HG02970 (cell line): ENCODE measurements around the gene LMX1A.

Experiments used
- ATAC-seq: cut with Tn5 transposase; IDR thresholded peaks from one replicate; pipeline ENCODE4 v1.9.1; 2021; ENCODE audit warnings: mild to moderate bottlenecking, moderate library complexity, moderate number of reproducible peaks; ENCODE audit not compliant: unreplicated experiment, low FRiP score

LMX1A gene

GRCh38 chr1:165328136-165328535 is 28.4 kb downstream of the LMX1A start:
- no peak for ATAC-seq

- ATAC-seq = no peak
Observed at GRCh38 chr1:165327538-165327937, 29.0 kb downstream of the LMX1A start.

DNA sequence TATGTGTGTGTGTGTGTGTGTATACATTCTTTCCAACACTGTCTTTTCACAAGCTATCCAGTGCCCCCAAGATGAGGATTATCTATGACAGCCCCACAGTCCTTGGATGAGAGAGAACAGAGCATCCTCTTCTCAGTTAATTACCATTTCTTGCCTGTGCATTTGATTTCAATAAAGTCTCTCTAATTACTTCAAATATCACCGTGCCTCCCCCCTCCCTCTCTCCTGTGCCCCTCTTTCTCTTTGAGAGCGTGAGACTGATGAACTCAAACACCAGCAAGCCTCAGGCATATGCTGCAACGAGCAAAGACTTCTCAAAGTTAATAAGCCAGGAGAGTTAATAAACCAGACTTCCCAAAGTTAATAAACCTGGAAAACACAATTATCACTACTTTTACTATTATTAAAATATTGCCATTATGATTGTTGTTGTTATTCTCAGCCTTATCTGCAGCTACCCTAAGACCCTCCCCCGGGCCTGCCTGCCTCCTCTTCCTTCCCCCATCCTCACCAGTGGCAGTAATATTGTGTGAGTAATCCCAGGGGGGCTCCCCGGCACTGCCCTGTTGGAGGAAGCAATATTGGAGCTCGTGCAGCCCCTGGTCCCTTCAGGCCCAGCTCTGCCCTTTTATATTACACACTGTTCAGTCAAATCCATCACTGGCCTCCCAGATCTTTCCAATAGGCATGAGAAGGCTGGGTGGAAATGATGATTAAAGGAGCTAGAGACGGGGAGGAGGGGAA is 30.9 kb downstream of the LMX1A start:
- no peak for ATAC-seq

DNA sequence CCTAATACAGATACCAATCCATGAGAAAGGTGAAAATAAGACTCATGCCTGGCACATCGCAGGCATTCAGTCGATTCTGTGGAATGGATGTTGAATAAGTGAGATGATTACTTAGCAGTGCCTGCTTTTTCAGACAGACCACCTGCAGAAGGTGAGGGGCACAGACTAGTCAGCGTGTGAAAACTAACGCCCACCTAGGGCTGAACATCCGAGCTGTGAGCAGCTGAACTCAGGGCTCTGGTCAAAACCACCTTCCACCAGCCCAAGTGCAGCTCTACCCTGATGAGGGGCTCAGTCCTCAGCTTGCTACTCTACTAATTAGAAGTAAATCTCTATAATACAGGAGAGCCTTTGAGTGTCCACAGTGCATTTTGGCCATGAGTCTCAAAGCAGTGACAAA is 32.5 kb downstream of the LMX1A start:
- no peak for ATAC-seq

GRCh38 chr1:165317612-165318011 is 38.9 kb downstream of the LMX1A start:
- ATAC-seq = no peak

GRCh38 chr1:165316153-165316772 is 40.3 kb downstream of the LMX1A start:
- ATAC-seq = no peak

- no peak for ATAC-seq
Observed at GRCh38 chr1:165315481-165315880, 41.0 kb downstream of the LMX1A start.

DNA sequence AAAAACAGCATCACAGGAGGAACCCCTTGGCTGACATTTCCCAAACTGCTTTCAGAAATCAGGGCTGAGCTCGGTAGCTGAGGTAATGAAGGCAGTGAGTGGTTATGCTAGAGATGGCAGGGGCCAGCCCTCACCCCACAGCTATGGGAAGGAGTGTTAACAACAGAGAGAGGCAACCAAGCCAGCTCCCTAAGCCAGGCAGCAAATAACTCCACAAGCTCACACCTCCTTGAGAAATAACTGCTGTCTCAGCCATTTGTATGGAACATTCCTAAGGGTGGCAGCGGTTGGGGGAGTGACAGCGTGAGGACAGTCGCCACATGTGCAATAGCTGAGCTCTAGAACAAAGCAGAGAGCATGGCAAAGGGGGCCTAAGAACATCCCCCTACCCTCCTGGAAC is 42.6 kb downstream of the LMX1A start:
- no peak for ATAC-seq

GRCh38 chr1:165312591-165312990 is 43.9 kb downstream of the LMX1A start:
- ATAC-seq = no peak

GRCh38 chr1:165306543-165307434 is 49.7 kb downstream of the LMX1A start:
- ATAC-seq = no peak

- no peak for ATAC-seq
Observed at GRCh38 chr1:165303386-165303785, 53.1 kb downstream of the LMX1A start.

DNA sequence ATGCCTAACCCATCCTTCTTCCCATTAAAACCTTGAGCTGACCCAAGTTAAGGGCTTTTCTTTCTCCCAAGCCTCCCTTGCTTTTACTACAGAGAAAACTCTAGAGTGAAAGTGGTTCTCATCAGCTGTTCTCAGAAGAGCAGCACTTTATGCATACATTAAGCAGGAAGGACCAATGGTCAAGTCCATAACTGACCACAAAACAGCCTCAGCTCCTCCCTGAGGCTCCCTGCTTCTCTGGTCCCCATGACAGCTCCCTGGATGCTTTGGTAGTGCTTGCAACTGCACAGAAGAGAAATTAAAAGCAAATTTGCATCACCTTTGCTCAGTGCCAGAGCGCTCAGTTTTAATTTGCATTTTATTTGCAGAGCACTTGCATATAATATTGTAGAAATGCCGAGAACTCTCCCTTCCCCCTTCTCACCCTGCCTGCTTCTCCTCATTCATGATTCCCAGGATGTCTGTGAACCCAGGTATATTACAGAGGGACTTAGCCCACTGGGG is 56.1 kb downstream of the LMX1A start:
- ATAC-seq = no peak

GRCh38 chr1:165298203-165298820 is 58.2 kb downstream of the LMX1A start:
- no peak for ATAC-seq

- no peak for ATAC-seq
Observed at GRCh38 chr1:165296205-165296604, 60.3 kb downstream of the LMX1A start.

DNA sequence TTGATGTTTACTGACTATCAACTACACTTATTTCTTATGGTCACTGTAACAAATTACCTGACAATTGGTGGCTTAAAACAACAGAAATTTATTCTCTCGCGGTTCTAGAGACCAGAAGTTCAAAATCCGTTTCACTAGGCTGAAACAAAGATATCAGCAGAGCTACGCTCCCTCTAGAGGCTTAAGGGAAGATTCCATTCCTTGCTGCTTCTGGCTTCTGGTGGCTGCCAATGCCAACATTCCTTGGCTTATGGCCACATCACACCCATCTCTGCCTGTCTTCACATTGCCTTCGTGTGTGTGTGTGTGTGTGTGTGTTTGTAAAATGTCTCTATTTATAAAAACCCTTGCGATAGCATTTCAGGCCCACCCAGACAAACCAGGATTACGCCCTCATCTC is 66.4 kb downstream of the LMX1A start:
- ATAC-seq = no peak

DNA sequence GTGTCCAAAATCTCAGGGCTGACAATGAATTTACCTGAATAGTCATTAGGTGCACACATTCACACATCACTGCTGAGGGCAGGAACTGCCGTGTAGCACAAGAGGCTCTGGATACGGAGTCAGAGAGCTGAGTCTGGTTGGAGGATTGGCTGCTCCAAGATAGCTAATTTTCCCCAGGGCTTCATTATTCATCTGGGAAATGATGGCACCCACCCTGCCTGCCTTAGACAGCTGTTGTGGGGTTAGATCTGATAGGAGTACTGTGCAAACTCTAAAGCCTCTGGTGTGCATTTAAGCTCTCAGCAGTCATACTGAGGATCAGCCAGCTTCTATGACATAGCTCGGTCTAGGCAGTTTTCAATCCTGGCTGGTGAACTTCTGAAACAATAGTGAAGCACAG is 67.0 kb downstream of the LMX1A start:
- no peak for ATAC-seq

DNA sequence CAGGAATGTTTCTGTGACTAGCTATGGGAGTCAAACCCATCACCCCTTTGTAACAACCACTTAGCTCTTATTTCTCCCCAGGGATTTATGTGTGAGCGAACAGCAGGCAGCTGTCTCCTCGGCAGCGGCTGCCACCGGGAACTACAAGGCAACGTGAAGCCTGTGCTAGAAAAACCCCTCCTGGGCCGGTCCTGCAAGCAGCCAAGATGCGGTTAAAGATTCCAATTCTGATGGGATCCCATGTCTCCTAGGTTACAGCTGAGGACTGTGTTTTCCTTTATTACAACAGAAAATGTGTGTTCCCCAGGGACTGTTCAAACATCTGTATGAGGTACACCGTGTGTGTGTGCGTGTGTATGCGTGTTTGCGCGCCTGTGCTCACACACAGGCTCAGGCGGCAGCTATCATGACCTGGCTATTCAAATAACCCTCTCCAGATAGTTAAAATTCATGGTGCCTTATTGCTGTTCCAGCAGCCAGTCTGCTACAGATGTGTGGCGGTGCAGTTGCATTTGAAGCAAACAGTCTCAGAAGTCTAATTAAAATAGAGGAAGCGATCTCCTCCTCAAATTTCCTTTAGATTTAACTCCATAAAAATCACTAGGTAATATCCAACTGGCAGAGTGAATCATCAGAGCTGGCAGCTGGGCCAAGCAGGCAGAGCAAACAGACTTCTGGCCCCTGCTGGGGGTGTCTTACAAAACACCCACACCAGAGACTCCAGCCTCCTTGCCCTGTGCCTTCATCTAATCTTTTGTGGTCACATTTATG is 68.0 kb downstream of the LMX1A start:
- no peak for ATAC-seq

DNA sequence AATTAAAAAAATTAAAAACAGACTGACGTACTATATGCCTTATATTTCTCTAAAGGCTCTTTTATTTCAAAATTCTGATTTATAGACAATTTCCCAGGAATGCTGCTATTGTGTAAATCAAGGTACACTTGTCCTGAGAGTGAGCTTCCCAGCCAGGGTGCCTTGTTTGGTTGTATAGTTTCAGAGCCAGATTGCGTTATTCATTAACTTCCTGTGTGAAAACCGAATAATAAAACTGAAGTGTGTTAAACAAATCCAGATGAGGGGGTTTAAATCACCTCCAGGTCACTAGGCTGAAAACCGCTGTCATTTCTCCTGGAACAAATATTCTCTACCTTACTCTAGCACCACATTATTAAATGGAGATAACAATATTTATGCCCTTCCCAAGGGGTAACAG is 68.7 kb downstream of the LMX1A start:
- ATAC-seq = no peak

DNA sequence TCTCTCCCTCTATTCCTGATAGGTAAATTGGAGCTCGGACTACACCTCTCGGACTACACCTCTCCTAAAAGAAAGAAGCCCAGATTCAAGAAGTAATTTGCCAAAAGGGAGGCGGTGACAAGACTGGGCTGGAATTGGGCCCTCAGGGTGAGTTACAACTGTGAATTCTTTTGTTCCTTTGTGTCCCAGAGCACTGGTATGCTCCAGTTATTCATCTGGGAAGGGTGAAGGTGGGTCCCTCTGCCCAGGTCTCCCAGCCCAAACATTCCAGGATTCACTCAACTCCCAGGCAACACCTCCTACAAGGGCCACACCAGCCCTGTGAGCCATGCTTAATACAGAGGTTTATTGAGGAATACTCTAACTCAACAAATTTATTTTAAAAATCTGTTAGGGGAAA is 69.2 kb downstream of the LMX1A start:
- ATAC-seq = no peak

DNA sequence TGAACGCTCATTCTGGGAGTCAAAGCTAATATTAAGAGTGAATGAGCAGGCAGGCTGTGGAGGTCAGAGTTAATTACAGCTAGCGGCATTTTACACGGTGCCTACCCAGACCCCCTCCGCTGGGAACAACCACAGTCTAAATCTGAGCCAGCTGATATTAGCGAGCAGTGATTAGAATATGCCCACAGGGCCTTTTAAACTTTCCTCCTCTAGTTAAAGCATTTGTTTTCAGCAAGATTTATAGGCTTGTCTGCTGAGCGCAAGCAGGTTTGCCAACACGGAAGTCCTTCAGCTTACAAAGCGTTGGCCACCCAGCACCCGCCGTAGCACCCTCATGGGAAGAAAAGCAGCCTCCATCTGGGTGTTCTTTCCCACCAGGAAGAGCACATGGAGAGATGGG is 72.1 kb downstream of the LMX1A start:
- ATAC-seq = no peak
